ENCODE data around the gene C2orf76.
A peak's percentile ranks its signal among the peaks of the same experiment; 100 is the strongest.
"Not testable (repeated sequence)": the region's sequence is repeated elsewhere in the genome, so short reads cannot be mapped to it uniquely, and the experiment has no call there.

C2orf76 gene

GRCh38 chr2:119366649-119367471 is at the start of gene C2orf76, which contains the start of gene DBI:
Gene C2orf76, minus strand, starts transcription at chr2:119366834. Its CDS starts 26,875 bp downstream, at chr2:119339959.
Gene DBI, plus strand, starts transcription at chr2:119366977. Its CDS starts 75 bp downstream, at chr2:119367052.
- DNase-seq = peak; percentile 98

- no peak for DNase-seq
These were observed 49.0 kb upstream of the C2orf76 start for GRCh38 chr2:119415630-119416029.

GRCh38 chr2:119414894-119415293 is 48.3 kb upstream of the C2orf76 start:
- no peak for DNase-seq

- no peak for DNase-seq
These were observed 42.9 kb upstream of the C2orf76 start for GRCh38 chr2:119409506-119409905.

GRCh38 chr2:119408221-119408619 is 41.6 kb upstream of the C2orf76 start:
- no peak for DNase-seq

- DNase-seq = peak; percentile 79
These were observed 41.0 kb upstream of the C2orf76 start for GRCh38 chr2:119407430-119408220.

- no peak for DNase-seq
These were observed 38.5 kb upstream of the C2orf76 start for GRCh38 chr2:119405151-119405550.

- DNase-seq = not testable (repeated sequence)
These were observed 37.0 kb upstream of the C2orf76 start for GRCh38 chr2:119403618-119404017.

- no peak for DNase-seq
These were observed 36.3 kb upstream of the C2orf76 start for GRCh38 chr2:119402645-119403560.

- DNase-seq = no peak
These were observed 35.5 kb upstream of the C2orf76 start for GRCh38 chr2:119402106-119402505.

GRCh38 chr2:119397196-119397595 is 30.6 kb upstream of the C2orf76 start:
- no peak for DNase-seq

GRCh38 chr2:119393971-119394748 is 27.5 kb upstream of the C2orf76 start:
- no peak for DNase-seq

- DNase-seq = peak; percentile 41
These were observed 23.1 kb upstream of the C2orf76 start for GRCh38 chr2:119389615-119390306.

GRCh38 chr2:119387381-119388129 is 20.9 kb upstream of the C2orf76 start:
- DNase-seq = peak; percentile 69

GRCh38 chr2:119385466-119385865 is 18.8 kb upstream of the C2orf76 start:
- DNase-seq = no peak

GRCh38 chr2:119384971-119385370 is 18.3 kb upstream of the C2orf76 start:
- no peak for DNase-seq

- no peak for DNase-seq
These were observed 16.9 kb upstream of the C2orf76 start for GRCh38 chr2:119383410-119384140.

GRCh38 chr2:119378566-119378965 is 11.9 kb upstream of the C2orf76 start:
- no peak for DNase-seq

GRCh38 chr2:119377993-119378345 is 11.3 kb upstream of the C2orf76 start:
- DNase-seq = no peak

Measured in hematopoietic multipotent progenitor cell treated with erythropoietin and hydrocortisone succinate and interleukin-3 and kit ligand, for 4 days (in vitro differentiated cells).